22Rv1 (cell line): ENCODE measurements around the gene RIT1.
"Not testable (repeated sequence)": the region's sequence is repeated elsewhere in the genome, so short reads cannot be mapped to it uniquely, and the experiment has no call there.

Experiments
- ZFX ChIP-seq: fragments of 450-650 bp; IDR thresholded peaks from 2 replicates; pipeline ENCODE4 v1.6.1; 2017; ENCODE audit warnings: antibody characterized with exemption, borderline replicate concordance
- TF ChIP-seq, protein P1 (sequence below): fragments of 450-650 bp; IDR thresholded peaks from 2 replicates; pipeline ENCODE4 v1.5.1; 2017; ENCODE audit warnings: mild to moderate bottlenecking

DNA sequence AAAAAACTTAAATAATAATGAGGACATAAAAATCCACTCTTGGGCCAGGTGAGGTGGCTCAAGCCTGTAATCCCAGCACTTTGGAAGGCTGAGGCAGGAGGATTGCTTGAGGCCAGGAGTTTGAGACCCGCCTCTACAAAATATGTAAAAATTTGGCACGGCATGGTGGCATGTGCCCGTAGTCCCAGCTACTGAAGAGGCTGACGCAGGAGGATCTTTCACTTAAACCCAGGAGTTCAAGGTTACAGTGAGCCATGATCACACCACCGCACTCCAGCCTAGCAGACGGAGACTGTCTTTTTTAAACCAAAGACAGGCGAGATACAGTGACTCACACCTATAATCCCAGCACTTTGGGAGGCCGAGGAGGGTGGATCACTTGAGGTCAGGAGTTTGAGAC, 14.7 kb downstream of the RIT1 start:
- TF ChIP-seq, protein P1, sequence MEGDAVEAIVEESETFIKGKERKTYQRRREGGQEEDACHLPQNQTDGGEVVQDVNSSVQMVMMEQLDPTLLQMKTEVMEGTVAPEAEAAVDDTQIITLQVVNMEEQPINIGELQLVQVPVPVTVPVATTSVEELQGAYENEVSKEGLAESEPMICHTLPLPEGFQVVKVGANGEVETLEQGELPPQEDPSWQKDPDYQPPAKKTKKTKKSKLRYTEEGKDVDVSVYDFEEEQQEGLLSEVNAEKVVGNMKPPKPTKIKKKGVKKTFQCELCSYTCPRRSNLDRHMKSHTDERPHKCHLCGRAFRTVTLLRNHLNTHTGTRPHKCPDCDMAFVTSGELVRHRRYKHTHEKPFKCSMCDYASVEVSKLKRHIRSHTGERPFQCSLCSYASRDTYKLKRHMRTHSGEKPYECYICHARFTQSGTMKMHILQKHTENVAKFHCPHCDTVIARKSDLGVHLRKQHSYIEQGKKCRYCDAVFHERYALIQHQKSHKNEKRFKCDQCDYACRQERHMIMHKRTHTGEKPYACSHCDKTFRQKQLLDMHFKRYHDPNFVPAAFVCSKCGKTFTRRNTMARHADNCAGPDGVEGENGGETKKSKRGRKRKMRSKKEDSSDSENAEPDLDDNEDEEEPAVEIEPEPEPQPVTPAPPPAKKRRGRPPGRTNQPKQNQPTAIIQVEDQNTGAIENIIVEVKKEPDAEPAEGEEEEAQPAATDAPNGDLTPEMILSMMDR: not testable (repeated sequence)
- TF ChIP-seq ZFX: not testable (repeated sequence)
